Thyroid gland (tissue), 4 donors: ENCODE results near the gene ABCG1. TPM values are rescaled to one million over a fixed set of nuclear protein-coding genes. Genes with fewer than 3 reads are reported as not detected.
"Not testable (repeated sequence)": the region's sequence is repeated elsewhere in the genome, so short reads cannot be mapped to it uniquely, and the experiment has no call there.

Experiments
- DNase-seq, 2 donors: peaks; one replicate each; pipeline ENCODE4 v3.0.0-alpha.2; 2019
- H3K27ac ChIP-seq, 3 donors: fragments of 200-600 bp; sonication (generic); 1 replicate in 2 of 3; 2 replicates in 1 of 3; pipeline ENCODE4 v1.5.1; 2016 to 2019; ENCODE audit warnings: mild to moderate bottlenecking in 1 of 3, moderate library complexity in 1 of 3
- H3K27me3 ChIP-seq: fragments of 200-600 bp; sonication (generic); one replicate; pipeline ENCODE4 v1.5.1; 2019
- H3K36me3 ChIP-seq, 2 donors: fragments of 200-600 bp; sonication (generic); one replicate each; pipeline ENCODE4 v1.5.1; 2016 to 2019
- H3K4me1 ChIP-seq, 2 donors: fragments of 200-600 bp; sonication (generic); one replicate each; pipeline ENCODE4 v1.5.1; 2017 to 2019
- H3K4me3 ChIP-seq, 3 donors: fragments of 200-600 bp; sonication (generic); replicated peaks in 1 of 3; 1 replicate in 2 of 3; 2 replicates in 1 of 3; pipeline ENCODE4 v1.5.1; 2016; ENCODE audit warnings: mild to moderate bottlenecking in 1 of 3
- H3K9me3 ChIP-seq: fragments of 200-600 bp; sonication (generic); one replicate; pipeline ENCODE4 v1.5.1; 2017
- CTCF ChIP-seq, 6 experiments: fragments of 200-600 bp in 3 of 6; fragments of 450-650 bp in 3 of 6; sonication (generic) in 3 of 6; IDR thresholded peaks; one replicate each; pipeline ENCODE4 v1.5.1; 2016 to 2019; ENCODE audit warnings: antibody characterized with exemption in 6 of 6, mild to moderate bottlenecking in 2 of 6, inconsistent platforms in 1 of 6, moderate library complexity in 1 of 6
- POLR2A ChIP-seq, 2 donors: fragments of 450-650 bp; IDR thresholded peaks; one replicate each; pipeline ENCODE4 v1.6.1; 2017; ENCODE audit warnings: antibody characterized with exemption in 2 of 2, mild to moderate bottlenecking in 2 of 2, moderate library complexity in 1 of 2
- WGBS, 2 donors: methylation state at CpG; one replicate each; pipeline ENCODE4 v1.1.5; 2017; 5-methylcytosine and 5-hydroxymethylcytosine counted together
- intact Hi-C: fragments of 100-400 bp; cut with DNase I; formaldehyde crosslinking; loops from one replicate; pipeline ENCODE4 v1.15.1; 2023
- total RNA-seq, 4 donors: library from RNA; depleted of rRNA; stranded (reverse); fragments of >200 nt; gene quantifications; one replicate each; pipeline ENCODE4 v1.2.3, GENCODE V29; 2016

ABCG1 gene
- total RNA-seq, 4 donors from 2014 or later: 13.8 to 34.1 (median 18.9) TPM

- WGBS, 2 donors: 92 to 96% methylated on average over 18 of the region's 18 CpGs
- intact Hi-C loops: no loop called here
- no peak for DNase-seq
- no peaks in the 10 kb centered on the region for H3K27me3 ChIP-seq
- H3K27ac ChIP-seq: no peak overlapping the region
- no peaks in the 10 kb centered on the region for H3K9me3 ChIP-seq
- H3K36me3 ChIP-seq: peaks cover 0 to 14% of the 10 kb centered on the region in 2 donors
- H3K4me3 ChIP-seq: no peak overlapping the region
- no peaks in the 10 kb centered on the region for H3K4me1 ChIP-seq
- TF ChIP-seq CTCF (IDR thresholded peaks at IDR 0.05) (no peak), POLR2A (IDR thresholded peaks at IDR 0.05) (no peak)
Measured at GRCh38 chr21:42289926-42290325, 71.0 kb downstream of the ABCG1 start.

GRCh38 chr21:42290505-42290904 lies 71.6 kb downstream of the ABCG1 start:
- Histone ChIP-seq H3K4me1 (no peaks in the 10 kb centered on the region), H3K27me3 (no peaks in the 10 kb centered on the region), H3K36me3 (peaks cover 0 to 14% of the 10 kb centered on the region in 2 donors), H3K9me3 (no peaks in the 10 kb centered on the region), H3K27ac (no peak overlapping the region), H3K4me3 (no peak overlapping the region)
- TF ChIP-seq CTCF (IDR thresholded peaks at IDR 0.05) (no peak), POLR2A (IDR thresholded peaks at IDR 0.05) (no peak)
- DNase-seq: no peak
- intact Hi-C loops: no loop called here
- WGBS, 2 donors: 67 to 73% methylated on average over 3 of the region's 3 CpGs

DNA sequence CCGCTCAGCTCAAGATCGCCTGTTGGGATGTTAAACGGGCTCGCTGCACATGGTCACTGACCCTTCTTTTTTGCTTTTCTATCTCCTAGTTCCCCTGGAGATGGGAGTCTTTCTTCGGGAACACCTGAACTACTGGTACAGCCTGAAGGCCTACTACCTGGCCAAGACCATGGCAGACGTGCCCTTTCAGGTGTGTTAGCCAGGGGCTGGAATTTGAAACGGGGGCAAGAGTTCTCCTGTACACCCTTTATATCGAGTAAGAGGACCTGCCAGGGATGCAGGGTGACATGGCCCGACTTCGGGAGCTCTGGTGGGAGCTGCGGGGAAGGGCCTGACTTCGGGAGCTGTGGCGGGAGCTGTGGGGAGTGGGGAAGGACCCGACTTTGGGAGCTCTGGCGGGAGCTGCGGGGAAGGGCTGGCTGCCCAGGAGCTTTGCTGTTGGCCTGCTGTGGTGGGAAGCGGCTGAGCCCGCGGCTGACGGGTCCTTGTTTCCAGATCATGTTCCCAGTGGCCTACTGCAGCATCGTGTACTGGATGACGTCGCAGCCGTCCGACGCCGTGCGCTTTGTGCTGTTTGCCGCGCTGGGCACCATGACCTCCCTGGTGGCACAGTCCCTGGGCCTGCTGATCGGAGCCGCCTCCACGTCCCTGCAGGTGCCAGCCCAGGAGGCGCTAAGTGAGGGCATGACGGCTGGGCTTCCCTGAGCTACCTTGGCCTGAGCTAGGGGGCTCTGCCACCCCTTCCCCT lies 72.2 kb downstream of the ABCG1 start:
- Histone ChIP-seq H3K27me3 (no peaks in the 10 kb centered on the region), H3K36me3 (peaks cover 0 to 14% of the 10 kb centered on the region in 2 donors), H3K9me3 (no peaks in the 10 kb centered on the region), H3K27ac (no peak overlapping the region), H3K4me3 (no peak overlapping the region), H3K4me1 (no peaks in the 10 kb centered on the region)
- no peak for DNase-seq
- 86 to 91% methylated on average over 28 to 31 of the region's 35 CpGs for WGBS, 2 donors
- intact Hi-C loops: no loop called here
- TF ChIP-seq POLR2A (IDR thresholded peaks at IDR 0.05): no peak
- TF ChIP-seq CTCF (IDR thresholded peaks at IDR 0.05): no peak

- DNase-seq: no peak
- Histone ChIP-seq H3K4me3 (no peak overlapping the region), H3K9me3 (no peaks in the 10 kb centered on the region), H3K27ac (no peak overlapping the region), H3K27me3 (no peaks in the 10 kb centered on the region), H3K36me3 (peaks cover 0 to 14% of the 10 kb centered on the region in 2 donors), H3K4me1 (no peaks in the 10 kb centered on the region)
- WGBS, 2 donors: 91 to 94% methylated on average over 7 to 21 of the region's 22 CpGs
- intact Hi-C loops: no loop called here
- TF ChIP-seq CTCF (IDR thresholded peaks at IDR 0.05): no peak
- TF ChIP-seq POLR2A (IDR thresholded peaks at IDR 0.05): no peak
Measured at GRCh38 chr21:42291751-42292562, 73.0 kb downstream of the ABCG1 start.

- not testable (repeated sequence) for H3K4me1 ChIP-seq
- 93 to 96% methylated on average over 4 of the region's 4 CpGs for WGBS, 2 donors
Measured at GRCh38 chr21:42292563-42293142, 73.7 kb downstream of the ABCG1 start.

More at GRCh38 chr21:42292563-42293142, 73.7 kb downstream of the ABCG1 start:
- DNase-seq, H3K4me3 ChIP-seq, intact Hi-C loops, H3K27ac ChIP-seq, H3K27me3 ChIP-seq, H3K9me3 ChIP-seq: not testable (repeated sequence)
- H3K36me3 ChIP-seq: peaks cover 0 to 14% of the 10 kb centered on the region in 2 donors
